Astrocyte (in vitro differentiated cells and primary cell): ENCODE results near the gene IL24. TPM values are rescaled to one million over a fixed set of nuclear protein-coding genes. Genes with fewer than 3 reads are reported as not detected.

Experiments
- DNase-seq: peaks from one replicate; pipeline ENCODE4 v3.0.0-alpha.2; 2010; ENCODE audit warnings: low read depth
- FAIRE-seq: peaks from 2 replicates; lab custom pipeline; 2011; peaks lifted over from hg19 to GRCh38; lab: Jason Lieb, UNC
- H2AFZ ChIP-seq: 2 replicates; pipeline ENCODE4 v1.6.0; 2012; ENCODE audit warnings: low read depth, low read length, inconsistent platforms
- H3K27ac ChIP-seq: 2 replicates; pipeline ENCODE4 v1.5.1; 2011; ENCODE audit warnings: low read depth, low read length, inconsistent platforms
- H3K27me3 ChIP-seq: 2 replicates; pipeline ENCODE4 v1.6.0; 2011; ENCODE audit warnings: low read length, inconsistent platforms; ENCODE audit not compliant: insufficient read depth
- H3K36me3 ChIP-seq: 2 replicates; pipeline ENCODE4 v1.5.1; 2011; ENCODE audit warnings: low read length, inconsistent platforms; ENCODE audit not compliant: insufficient read depth
- H3K4me1 ChIP-seq: 2 replicates; pipeline ENCODE4 v1.5.1; 2011; ENCODE audit warnings: low read length, inconsistent platforms; ENCODE audit not compliant: insufficient read depth
- H3K4me2 ChIP-seq: 2 replicates; pipeline ENCODE4 v1.6.0; 2012; ENCODE audit warnings: low read length, inconsistent platforms
- H3K4me3 ChIP-seq: 2 replicates; pipeline ENCODE4 v1.5.1; 2011; ENCODE audit warnings: low read depth, mild to moderate bottlenecking, low read length, inconsistent platforms; ENCODE audit not compliant: insufficient read depth
- H3K79me2 ChIP-seq: 2 replicates; pipeline ENCODE4 v1.6.0; 2012; ENCODE audit warnings: mild to moderate bottlenecking, low read length, inconsistent platforms; ENCODE audit not compliant: insufficient read depth
- H3K9ac ChIP-seq: 2 replicates; pipeline ENCODE4 v1.6.0; 2012; ENCODE audit warnings: mild to moderate bottlenecking, low read length, inconsistent platforms
- H3K9me3 ChIP-seq: 2 replicates; pipeline ENCODE4 v1.5.1; 2012; ENCODE audit warnings: low read depth, mild to moderate bottlenecking, low read length, inconsistent platforms; ENCODE audit not compliant: insufficient read depth
- H4K20me1 ChIP-seq: 2 replicates; pipeline ENCODE4 v1.6.0; 2012; ENCODE audit warnings: low read length, inconsistent platforms; ENCODE audit not compliant: insufficient read depth
- H3K27ac Mint-ChIP-seq: one replicate; pipeline ENCODE4 v1.8.0; 2021; ENCODE audit warnings: mild to moderate bottlenecking, mixed read lengths; ENCODE audit not compliant: unreplicated experiment
- H3K27me3 Mint-ChIP-seq: one replicate; pipeline ENCODE4 v1.8.0; 2021; ENCODE audit warnings: low read depth, mixed read lengths; ENCODE audit not compliant: unreplicated experiment
- H3K36me3 Mint-ChIP-seq: one replicate; pipeline ENCODE4 v1.8.0; 2021; ENCODE audit warnings: low read depth, mixed read lengths; ENCODE audit not compliant: unreplicated experiment
- H3K4me1 Mint-ChIP-seq: one replicate; pipeline ENCODE4 v1.8.0; 2021; ENCODE audit warnings: low read depth, mixed read lengths; ENCODE audit not compliant: unreplicated experiment
- H3K4me3 Mint-ChIP-seq: one replicate; pipeline ENCODE4 v1.8.0; 2021; ENCODE audit warnings: mild to moderate bottlenecking, moderate library complexity, mixed read lengths; ENCODE audit not compliant: unreplicated experiment
- H3K9me3 Mint-ChIP-seq: one replicate; pipeline ENCODE4 v1.8.0; 2021; ENCODE audit warnings: mild to moderate bottlenecking, mixed read lengths; ENCODE audit not compliant: unreplicated experiment
- CTCF ChIP-seq: IDR thresholded peaks from 2 replicates; pipeline ENCODE4 v1.5.1; 2011; ENCODE audit warnings: low read depth, mild to moderate bottlenecking, inconsistent platforms, low read length, moderate library complexity; ENCODE audit not compliant: insufficient read depth
- EZH2 ChIP-seq: IDR thresholded peaks from 2 replicates; pipeline ENCODE4 v1.6.1; 2012; ENCODE audit warnings: mild to moderate bottlenecking, low read length, inconsistent platforms; ENCODE audit not compliant: insufficient read depth
- total RNA-seq: library from RNA; stranded (reverse); gene quantifications from 2 replicates; pipeline ENCODE4 v1.2.1, GENCODE V29; 2021

Gene IL24
- total RNA-seq, 1 donor from 2014 or later = not detected

DNA sequence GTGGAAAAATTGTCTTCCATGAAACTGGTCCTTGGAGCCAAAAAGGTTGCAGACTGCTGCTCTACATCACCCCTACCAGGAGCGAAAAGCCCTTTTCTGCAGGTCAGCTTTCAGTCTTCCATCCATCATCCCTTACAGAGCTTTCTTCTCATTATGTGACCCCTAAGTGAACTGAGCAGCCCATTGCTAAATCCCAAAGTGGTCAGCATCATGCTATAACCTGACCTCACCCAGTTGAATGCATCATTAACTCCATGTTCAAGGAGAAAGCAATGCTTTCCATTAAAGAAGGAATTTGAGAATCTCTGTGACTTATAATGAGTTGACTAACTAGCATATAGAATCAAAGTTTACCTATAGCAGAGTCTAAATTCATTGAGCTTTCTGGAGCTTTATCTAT, 10.4 kb upstream of the IL24 start:
- Histone ChIP-seq H4K20me1 (no peaks in the 10 kb centered on the region), H3K36me3 (no peaks in the 10 kb centered on the region), H3K9ac (no peak overlapping the region), H2AFZ (no peak overlapping the region), H3K4me1 (peaks cover 5% of the 10 kb centered on the region), H3K4me3 (no peak overlapping the region), H3K27me3 (peaks cover 5% of the 10 kb centered on the region), H3K4me2 (no peak overlapping the region), H3K27ac (no peak overlapping the region), H3K79me2 (no peaks in the 10 kb centered on the region), H3K9me3 (no peaks in the 10 kb centered on the region)
- Mint-ChIP-seq H3K4me1 (peaks cover 18% of the 10 kb centered on the region), H3K4me3 (no peak overlapping the region), H3K27me3 (peaks cover 14% of the 10 kb centered on the region), H3K9me3 (peaks cover 3% of the 10 kb centered on the region), H3K27ac (no peak overlapping the region), H3K36me3 (no peaks in the 10 kb centered on the region)
- TF ChIP-seq CTCF (no peak), EZH2 (no peak)
- DNase-seq (no peak), FAIRE-seq (no peak)

DNA sequence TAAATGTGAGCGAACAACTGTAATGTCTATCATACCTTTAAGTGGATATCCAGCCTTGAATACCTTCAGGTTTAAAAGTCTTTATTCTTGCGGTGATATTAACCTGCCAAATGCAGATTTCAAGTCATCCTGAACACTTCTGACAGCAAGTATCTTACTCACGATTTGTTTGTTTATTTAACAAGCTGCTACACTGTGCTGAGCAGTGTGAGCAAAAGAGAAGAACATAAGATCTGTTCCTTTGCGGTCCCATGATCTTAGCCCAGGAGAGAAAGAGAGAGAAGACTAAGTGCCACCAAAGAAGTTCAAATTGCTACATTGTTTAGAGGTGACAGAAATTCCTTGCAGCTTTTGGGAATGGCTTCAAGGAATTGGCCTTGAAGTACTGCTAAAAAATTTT, 9.5 kb upstream of the IL24 start:
- Mint-ChIP-seq H3K4me1 (peaks cover 18% of the 10 kb centered on the region), H3K9me3 (peaks cover 2% of the 10 kb centered on the region), H3K36me3 (no peaks in the 10 kb centered on the region), H3K27me3 (peaks cover 10% of the 10 kb centered on the region), H3K4me3 (no peak overlapping the region), H3K27ac (no peak overlapping the region)
- H2AFZ ChIP-seq = no peak overlapping the region
- no peak overlapping the region for H3K27ac ChIP-seq
- no peaks in the 10 kb centered on the region for H3K9me3 ChIP-seq
- no peak overlapping the region for H3K4me2 ChIP-seq
- H3K9ac ChIP-seq = no peak overlapping the region
- peaks cover 5% of the 10 kb centered on the region for H3K4me1 ChIP-seq
- H3K4me3 ChIP-seq = no peak overlapping the region
- FAIRE-seq (no peak), DNase-seq (no peak)
- H3K36me3 ChIP-seq = no peaks in the 10 kb centered on the region
- TF ChIP-seq CTCF (no peak), EZH2 (no peak)
- H3K79me2 ChIP-seq = no peaks in the 10 kb centered on the region
- no peaks in the 10 kb centered on the region for H4K20me1 ChIP-seq
- H3K27me3 ChIP-seq = peaks cover 5% of the 10 kb centered on the region

DNA sequence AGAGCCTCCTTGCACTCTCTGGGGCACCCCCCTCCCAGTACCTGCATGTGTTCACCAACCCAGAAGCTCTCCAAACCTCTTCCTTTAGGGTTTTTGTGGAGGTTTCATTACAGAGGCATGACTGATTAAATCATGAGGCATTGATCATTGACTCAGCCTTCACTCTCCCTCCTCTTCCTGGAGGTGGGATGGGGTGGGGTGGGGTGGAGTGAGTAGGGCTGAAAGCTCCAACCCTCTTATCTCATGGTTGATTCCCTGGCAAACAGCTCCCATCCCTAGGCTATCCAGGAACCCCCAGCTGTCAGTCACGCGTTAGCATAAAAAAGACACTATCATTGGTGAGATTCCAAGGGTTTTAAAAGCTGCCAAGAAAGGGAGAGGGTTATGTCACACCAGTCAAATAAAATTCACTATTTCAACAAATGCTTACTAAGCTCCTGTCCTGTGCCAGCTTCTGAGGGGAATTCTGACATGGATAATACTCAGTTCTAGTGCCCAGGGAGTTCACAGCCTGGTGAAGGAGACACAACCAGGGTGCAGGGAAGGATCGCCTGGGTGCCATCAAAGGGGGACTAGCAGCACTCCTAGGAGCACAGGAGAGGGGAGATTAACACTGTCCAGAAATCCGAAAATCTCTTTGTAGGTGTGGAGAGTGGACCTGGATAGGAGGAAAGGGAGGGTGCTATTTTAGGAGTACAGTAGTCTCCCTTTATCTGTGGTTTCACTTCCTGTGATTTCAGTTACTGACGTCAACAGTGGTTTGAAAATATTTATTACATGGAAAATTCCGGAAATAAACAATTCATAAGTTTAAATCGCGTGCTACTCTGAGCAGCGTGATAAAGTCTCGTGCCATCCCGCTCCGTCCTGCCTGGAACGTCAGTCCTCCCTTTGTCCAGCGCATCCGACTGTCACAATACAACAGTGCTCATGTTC, 6.8 kb upstream of the IL24 start:
- Histone ChIP-seq H3K4me3 (no peak overlapping the region), H2AFZ (no peak overlapping the region), H3K36me3 (no peaks in the 10 kb centered on the region), H3K27ac (no peak overlapping the region), H3K9ac (no peak overlapping the region), H4K20me1 (no peaks in the 10 kb centered on the region), H3K27me3 (peaks cover 1% of the 10 kb centered on the region), H3K4me2 (peak overlapping the region; percentile 52), H3K9me3 (no peaks in the 10 kb centered on the region), H3K4me1 (peaks cover 5% of the 10 kb centered on the region), H3K79me2 (no peaks in the 10 kb centered on the region)
- Mint-ChIP-seq H3K36me3 (no peaks in the 10 kb centered on the region), H3K27me3 (peaks cover 6% of the 10 kb centered on the region), H3K9me3 (peaks cover 2% of the 10 kb centered on the region), H3K4me3 (no peak overlapping the region), H3K27ac (no peak overlapping the region), H3K4me1 (peaks cover 18% of the 10 kb centered on the region)
- no peak for TF ChIP-seq EZH2
- no peak for TF ChIP-seq CTCF
- DNase-seq (peak; percentile 76), FAIRE-seq (no peak)
